Fibroblast of skin of left biceps (primary cell): Measurements from ENCODE around the gene NFYA.

ENCODE experiments used
- DNase-seq, 2 experiments: peaks; one replicate each; pipeline ENCODE4 v3.0.0-alpha.2; 2013; ENCODE audit warnings: low read depth in 2 of 2

NFYA gene

DNA sequence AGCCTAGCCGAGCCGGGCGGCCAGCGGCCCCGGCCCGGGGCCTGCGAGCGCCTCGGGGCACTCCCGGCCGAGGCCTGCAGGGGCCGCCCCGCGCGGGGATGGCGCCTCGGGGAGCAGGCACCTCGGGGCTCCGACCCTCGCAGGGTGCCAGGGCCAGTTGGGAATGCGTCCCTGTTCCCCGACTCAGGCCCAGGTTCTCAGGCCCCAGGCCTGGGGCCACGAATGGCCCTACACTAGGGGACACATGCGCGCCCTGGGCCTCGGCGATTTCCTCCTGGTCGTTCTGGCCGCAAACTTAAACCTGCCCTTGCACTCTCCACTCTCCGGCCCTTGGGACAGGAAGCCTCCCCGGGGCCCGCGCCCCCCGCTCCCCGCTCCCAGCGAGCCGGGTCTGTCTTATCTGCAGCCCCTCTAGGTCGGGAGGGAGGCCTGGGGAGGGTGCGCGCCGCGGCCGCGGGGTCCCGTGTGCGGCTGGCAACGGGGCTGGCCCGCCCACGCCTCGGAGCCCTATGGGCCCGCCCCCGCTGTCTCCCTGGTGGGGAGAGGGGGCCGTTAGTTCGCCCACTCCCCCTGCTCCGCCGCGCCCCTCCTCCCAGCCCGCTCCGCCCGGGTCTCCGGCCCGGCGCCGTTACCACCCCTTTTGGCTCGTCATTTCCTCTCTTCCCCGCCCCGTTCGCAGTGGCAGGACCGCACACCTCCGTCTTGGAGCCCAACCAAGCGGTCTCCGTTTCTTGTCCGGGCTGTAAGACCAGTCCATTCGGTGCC lies 611 bp downstream of the NFYA start:
- DNase-seq = peak; percentile 41 to 46

DNA sequence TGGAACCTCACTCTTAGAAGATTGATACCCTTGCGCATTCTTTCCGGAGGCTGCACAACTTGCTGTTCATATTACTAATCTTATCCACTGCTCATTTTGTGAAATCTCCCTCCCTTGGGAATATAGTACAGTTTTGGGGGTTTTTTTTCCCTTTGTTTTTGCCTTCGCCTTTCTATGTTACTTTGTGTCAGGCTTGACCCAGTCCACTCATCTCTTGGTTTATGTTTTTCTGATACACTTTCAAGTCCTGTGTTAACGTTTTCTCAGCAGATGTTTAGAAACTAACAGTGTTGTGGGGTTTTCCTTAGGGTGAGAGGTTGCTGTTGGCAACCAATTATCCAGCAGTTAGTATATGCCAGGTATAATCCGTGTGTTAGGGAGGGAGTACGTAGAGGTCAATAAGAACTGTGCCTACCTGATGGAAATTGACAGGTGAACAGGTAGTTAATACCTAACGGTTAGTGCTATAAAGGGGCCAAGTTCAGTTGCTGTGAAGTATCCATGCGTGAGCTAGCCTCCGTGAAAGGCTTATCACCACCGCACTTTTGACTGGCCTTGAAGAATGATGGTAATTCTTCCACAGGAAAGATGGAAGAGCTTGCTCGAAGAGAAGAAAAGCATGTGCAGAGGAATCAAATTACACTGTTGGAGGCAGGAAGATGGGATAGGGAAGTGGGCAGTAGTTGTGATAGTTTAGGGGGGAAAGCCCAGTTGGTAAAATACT lies 1.4 kb downstream of the NFYA start:
- DNase-seq = no peak

- DNase-seq = no peak
Measured at GRCh38 chr6:41074692-41075436, 2.1 kb downstream of the NFYA start.

GRCh38 chr6:41075651-41076626 lies 3.2 kb downstream of the NFYA start:
- DNase-seq = no peak

DNA sequence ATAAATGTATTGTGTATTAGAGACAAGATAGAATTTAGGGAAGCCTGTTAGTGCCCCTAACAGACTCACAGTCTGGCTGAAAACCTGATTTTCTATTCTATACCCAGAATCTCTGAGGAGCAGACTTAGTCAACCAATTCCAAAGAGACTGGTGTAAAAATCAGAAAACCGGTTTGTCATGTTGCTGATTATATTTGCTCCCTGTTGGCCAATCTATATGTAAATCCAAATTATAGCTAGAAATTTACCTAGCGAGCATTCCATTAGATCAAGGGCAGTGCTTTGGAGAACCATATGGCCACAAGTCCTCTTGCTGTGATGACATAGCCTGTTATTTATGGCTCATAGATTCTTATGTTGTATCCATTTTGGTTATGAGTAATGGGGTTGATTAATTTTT lies 4.8 kb downstream of the NFYA start:
- no peak for DNase-seq

- no peak for DNase-seq
Measured at GRCh38 chr6:41078101-41078500, 5.3 kb downstream of the NFYA start.

- no peak for DNase-seq
Measured at GRCh38 chr6:41079080-41079479, 6.3 kb downstream of the NFYA start.

DNA sequence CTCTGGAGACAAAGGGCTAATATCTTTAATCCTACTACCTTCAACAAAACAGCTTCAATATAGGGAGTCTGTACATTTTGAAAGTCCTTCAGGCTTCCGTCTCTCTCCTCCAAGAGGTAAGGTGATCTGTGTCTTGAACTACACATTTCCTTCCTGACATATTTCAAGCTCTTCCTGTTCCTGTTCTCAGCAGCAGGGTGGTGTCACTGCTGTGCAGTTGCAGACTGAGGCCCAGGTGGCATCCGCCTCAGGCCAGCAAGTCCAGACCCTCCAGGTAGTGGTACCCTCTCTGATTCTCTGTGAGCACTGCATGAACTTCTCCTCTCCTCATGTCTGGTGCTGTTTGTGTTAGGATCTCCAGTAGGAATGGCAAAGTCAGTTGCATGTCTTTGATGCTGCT lies 7.8 kb downstream of the NFYA start:
- DNase-seq = no peak

- no peak for DNase-seq
Measured at GRCh38 chr6:41083072-41083471, 10.3 kb downstream of the NFYA start.

DNA sequence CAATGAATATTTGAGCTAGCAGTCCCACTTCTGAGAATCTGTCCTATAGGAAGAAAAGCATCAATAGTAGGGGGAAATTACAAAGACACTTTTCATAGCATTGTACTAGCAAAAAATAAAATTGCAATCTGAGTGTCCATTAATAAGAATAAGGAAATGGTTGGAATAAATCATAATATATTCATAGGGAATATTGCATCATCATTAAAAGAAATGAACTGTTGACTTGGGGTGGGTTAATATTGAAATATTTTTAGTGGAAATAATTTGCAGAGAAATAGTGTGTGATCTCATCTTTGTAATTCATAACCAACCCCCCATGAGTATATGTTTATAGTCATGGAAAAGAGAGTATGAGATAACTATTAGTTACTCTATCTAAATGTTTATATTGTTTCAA lies 12.4 kb downstream of the NFYA start:
- DNase-seq = no peak

DNA sequence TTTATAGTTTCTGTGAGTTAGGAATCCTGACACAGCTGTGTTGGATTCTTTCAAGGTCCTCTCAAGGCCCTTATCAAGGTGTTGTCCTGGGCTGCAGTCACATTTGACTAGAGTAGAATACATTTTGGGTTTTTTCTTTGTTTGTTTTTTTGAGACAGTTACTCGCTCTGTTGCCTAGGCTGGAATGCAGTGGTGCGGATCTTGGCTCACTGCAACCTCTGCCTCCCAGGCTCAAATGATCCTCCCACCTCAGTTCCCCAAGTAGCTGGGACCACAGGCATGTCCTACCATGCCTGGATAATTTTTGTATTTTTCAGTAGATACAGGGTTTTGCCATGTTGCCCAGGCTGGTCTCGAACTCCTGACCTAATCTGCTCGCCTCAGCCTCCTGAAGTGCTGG lies 15.7 kb downstream of the NFYA start:
- no peak for DNase-seq

DNA sequence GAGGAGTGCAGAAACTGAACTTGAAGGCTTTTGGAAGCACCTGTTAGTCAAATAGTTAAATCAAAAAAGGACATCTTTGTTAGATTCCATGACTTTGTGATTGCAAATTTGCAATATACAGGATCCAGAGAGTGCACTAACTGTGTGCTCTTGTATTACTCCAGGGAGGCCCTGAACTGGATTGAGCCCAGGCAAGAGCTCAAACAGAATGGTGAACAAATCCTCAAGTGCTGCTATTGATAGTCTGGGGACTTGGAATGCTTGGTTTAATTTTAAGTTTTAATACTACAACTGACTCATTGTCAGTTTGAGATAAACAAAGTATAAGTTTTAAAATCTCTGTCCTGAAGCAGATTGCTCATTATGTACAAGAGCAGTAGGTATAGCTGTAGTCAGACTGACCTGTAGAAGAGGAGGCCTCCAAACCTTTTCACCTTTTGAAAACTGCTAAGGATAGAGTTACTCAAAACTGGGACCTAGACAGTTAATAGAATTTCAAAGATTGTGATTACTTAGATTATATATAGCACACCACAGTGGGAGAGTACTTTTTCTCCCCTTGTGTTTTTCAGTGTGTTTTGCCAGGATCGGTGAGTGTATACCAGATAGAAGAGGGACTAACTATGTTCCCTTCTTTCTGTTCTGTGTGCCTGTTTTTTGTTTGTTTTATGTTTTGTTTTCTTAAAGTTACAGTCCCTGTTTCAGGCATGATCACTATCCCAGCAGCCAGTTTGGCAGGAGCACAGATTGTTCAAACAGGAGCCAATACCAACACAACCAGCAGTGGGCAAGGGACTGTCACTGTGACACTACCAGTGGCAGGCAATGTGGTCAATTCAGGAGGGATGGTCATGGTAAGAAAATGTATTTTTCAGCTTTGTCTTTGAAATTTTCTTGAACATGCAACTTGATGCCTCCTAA lies 18.3 kb downstream of the NFYA start:
- DNase-seq = no peak

- DNase-seq = no peak
Measured at GRCh38 chr6:41092421-41093140, 19.8 kb downstream of the NFYA start.

DNA sequence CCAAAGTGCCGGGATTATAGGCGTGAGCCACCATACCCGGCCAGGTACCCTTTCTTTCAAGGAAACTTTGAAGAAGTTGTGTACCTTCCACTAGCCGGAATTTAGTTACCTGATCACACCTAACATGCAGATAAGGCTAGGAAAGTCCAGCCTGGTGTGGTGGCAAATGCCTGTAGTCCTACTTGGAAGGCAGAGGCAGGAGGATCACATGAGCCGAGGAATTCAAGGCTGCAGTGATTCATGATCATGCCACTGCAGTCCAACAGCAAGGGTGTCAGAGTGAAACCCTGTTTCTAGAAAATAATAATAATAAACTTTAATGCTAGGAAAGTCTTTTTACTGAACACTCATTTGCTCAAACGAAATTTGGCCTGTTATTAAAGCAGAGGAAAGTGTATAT lies 21.0 kb downstream of the NFYA start:
- no peak for DNase-seq

GRCh38 chr6:41097467-41098090 lies 24.8 kb downstream of the NFYA start:
- peak; percentile 59 to 70 for DNase-seq

DNA sequence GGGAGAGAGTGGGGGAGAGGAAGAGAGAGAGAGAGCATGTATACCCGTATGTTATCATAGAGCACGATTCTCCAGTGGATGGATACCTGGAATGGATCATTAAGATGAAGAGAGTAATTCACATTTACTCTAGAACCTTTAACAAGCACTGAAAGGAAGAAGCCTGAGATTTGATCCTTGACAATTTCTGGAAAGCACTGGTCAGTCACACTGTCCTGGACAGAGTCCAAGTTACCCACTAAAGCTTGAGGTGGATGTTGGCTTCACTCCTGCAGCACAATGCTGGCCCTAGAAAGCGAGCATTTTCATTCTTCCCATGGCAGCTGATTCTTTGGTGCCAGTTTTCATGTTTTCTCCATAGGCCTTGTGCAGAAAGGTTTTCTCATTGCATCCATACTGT lies 25.6 kb downstream of the NFYA start:
- no peak for DNase-seq

- DNase-seq = no peak
Measured at GRCh38 chr6:41100871-41101287, 28.1 kb downstream of the NFYA start.

DNA sequence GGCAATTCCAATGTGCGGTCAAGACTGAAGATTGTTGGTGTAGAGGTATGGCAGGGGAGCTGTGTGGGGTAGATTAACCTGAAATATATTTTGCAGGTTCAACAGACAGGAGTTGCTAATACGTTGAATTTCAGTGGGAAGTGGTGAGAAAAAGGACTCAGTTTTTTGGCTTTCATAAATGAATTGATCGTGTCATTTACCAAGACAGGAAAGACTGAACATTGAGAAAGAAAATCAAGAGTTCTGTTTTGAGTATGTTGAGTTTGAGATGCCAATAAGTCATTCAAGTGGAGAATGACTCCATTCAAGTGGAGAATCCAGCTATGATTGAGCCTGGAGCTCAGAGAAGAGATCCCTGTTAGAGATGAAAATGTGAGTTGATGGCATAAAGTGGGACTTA lies 31.1 kb downstream of the NFYA start:
- DNase-seq = no peak

DNA sequence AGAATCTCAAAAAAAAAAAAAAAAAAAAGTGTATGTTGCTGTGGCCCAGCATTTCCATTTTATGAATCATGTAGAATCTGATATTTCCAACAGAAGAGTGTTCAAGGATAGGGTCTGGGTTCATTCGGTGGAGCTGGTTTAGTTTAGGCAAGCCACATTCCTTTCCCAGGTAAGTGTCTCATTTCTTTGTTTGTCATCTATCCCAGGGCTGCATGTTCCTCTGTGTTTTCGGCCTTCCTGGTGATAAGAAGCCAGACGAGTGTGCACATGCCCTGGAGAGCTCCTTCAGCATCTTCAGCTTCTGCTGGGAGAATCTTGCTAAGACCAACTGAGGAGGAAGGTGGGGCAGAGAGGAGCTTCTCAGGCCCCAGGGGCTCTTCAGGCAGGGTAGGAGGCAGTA lies 38.2 kb downstream of the NFYA start:
- DNase-seq = no peak
